Stimulated activated CD4-positive, alpha-beta T cell treated with anti-CD3 and anti-CD28 coated beads, Interleukin-15, amount 100 ng/mL, for 1 hour (primary cell): ENCODE results near the gene WRAP53.

Experiments
- DNase-seq, 2 donors: peaks; one replicate each; pipeline ENCODE4 v3.0.0-alpha.2; 2020; ENCODE audit warnings: low read depth in 1 of 2, low spot score in 1 of 2

Gene WRAP53

GRCh38 chr17:7740481-7741001, 52.3 kb downstream of the WRAP53 start:
- DNase-seq = no peak

DNA sequence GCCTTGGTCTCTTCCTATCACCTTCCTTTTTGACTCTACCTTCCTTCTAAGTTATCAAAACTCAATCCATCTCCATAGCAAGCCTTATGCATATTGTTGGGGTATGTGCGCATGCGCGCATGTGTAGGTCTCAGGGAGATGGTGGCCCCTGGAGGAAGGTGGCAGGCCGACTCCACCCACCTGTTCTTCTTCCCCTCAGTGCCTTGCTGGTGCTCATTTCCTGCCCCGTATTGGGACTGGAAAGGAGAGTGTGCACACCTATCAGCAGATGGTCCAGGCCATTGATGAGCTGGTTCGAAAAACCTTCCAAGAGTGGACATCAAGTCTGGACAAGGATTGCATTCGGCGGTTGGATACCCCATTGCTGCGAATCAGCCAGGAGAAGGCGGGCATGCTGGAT, 54.5 kb downstream of the WRAP53 start:
- no peak for DNase-seq

DNA sequence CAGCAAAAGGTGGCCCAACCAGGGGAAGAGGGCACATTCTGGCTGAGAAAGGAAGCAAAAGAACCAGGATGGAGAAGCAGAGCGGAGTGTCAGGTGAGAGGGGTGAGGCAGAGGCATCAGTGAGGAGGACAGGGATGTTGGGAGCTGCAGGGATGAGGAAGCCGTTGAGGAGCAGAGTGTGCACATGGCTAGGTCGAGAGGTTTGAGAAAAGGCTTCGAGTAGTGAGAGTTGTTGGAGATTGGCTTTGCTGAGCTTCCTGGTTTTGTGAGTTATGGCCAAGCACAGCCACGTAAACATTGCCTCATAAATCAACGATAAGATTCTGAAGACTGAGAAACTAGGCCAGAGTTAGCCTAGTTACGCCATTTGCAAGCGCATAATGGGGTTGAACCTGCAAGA, 56.1 kb downstream of the WRAP53 start:
- no peak for DNase-seq

DNA sequence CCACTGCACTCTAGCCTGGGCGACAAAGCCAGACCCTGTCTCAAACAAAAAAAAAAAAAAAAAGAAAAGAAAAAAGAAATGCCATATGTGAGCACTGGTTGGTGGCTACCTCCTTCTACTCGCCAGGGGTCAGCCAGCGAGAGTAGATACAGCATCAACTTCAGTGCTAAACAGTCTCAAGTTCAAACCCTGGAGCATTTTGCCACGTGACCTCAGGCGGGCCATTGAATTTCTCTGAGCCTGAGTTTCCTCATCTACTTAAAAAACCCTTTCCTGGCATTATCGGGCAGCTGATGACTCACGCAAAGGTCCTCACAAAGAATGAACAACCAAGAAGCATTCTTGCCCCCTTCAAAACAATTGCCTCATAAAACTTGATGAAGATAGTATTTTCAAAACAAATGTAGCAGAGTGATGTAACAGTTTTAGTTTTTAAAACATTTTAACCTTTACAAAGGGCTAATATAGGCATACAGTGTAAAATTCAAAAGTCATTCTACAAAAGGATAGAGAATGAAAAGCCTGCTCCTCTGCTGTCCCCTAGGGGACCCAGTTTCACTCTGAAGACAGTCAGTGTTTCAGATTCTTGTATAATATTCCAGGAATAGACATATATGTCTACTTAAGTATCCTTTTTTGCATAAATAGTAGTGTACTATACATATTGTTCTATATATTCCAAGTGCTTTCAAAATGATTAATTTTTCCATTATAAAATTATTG, 57.6 kb downstream of the WRAP53 start:
- no peak for DNase-seq

DNA sequence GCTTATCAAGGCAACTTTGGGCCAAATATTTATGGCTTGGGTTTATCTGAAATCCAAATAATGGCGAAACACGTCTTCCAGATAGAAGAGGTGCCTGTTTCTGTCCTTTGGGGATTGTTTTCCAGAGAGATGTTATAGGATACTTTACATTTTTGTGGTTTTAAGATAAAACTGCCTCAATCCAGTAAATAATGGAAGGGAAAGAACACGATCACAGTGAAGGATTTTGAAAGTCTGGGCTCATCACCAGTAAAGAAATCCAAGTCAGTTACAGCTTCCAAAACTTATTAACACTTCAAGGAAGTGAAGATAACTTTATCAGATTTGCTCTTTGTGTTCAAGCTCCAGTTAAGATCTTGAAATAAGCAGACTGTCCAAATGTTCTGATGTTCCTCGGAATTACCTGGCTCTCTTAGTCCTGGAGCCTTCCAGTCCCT, 59.4 kb downstream of the WRAP53 start:
- DNase-seq = no peak

DNA sequence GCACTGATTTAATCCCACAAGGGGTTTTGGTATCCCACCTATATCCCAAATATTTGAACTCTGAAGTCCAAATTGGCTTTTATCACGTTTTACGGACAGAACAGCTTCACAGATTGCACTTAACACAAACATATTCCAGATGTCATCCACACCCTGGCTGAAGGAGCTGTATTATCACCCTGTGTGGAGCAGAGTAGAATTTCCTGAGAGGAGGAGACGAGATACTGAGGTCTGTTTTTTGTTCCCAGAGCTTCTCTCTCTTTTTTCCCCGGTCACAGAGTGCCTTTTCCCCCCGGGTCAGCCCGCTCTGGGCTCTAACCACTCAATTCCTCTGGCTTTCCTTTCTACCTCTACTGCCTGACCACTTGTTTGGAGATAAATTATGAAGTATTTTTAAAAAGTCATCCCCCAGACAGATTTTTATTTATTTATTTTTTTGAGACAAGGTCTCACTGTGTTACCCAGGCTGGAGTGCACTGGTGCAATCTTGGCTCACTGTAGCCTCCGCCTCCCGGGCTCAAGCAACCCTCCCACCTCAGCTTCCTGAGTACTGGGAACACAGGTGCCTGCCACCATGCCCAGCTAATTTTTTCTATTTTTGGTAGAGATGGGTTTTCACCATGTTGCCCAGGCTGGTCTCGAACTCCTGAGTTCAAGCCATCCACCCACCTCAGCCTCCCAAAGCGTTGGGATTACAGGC, 59.9 kb downstream of the WRAP53 start:
- no peak for DNase-seq

GRCh38 chr17:7750321-7750821, 62.1 kb downstream of the WRAP53 start:
- no peak for DNase-seq
